Retina (tissue), 1 donor: ENCODE measurements around the gene SLC25A41.
"Not testable (repeated sequence)": the region's sequence is repeated elsewhere in the genome, so short reads cannot be mapped to it uniquely, and the experiment has no call there.

ENCODE experiments used
- DNase-seq: peaks from one replicate; pipeline ENCODE4 v3.0.0-alpha.2; 2016

The SLC25A41 gene

GRCh38 chr19:6402837-6403608, 30.5 kb downstream of the SLC25A41 start:
- peak; percentile 87 for DNase-seq

DNA sequence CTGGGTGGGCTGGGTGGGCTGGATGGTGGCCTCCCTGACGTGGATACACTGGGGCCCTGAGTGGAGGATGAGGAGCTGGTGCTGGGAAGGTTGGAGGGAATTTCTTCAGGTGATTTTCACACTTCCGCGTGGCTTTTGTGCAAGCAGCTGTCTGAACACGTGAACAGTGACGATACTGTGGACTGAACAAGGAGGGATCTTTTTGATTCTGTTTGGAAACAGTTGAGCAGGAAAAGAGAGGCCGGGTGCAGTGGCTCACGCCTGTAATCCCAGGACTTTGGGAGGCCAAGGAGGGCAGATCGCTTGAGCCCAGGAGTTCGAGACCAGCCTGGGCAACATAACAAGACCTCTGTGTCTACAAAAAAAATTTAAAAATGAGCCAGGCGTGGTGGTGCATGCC, 31.5 kb downstream of the SLC25A41 start:
- no peak for DNase-seq

DNA sequence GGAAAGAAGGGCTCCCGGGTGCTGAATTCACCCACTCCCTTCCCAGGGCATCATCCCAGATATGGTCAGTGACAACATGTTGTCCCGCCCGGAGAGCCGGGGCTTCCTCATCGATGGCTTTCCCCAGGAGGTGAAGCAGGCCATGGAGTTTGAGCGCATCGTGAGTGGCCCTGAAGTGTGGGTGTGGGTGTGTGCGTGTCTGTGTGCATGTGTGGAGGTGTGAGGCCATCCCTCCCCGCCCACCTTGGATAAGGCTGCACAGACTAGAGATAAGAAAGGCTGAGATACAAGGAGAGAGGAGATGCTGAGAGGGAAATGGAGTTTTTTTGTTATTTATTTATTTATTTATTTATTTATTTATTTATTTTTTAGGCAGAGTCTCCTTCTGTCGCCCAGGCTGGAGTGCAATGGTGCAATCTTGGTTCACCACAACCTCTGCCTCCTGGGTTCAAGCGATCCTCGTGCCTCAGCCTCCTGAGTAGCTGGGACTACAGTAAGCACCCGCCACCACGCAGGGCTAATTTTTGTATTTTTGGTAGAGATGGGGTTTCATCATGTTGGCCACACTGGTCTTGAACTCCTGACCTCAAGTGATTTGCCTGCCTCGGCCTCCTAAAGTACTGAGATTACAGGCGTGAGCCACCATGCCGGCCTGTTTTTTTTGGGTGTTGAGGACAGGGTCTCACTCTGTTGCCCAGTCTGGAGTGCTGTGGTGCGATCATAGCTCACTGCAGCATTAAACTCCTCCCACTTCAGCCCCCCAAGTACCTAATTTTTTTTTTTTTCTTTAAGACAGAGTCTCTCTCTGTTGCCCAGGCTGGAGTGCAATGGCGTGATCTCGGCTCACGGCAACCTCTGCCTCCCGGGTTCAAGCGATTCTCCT, 33.3 kb downstream of the SLC25A41 start:
- not testable (repeated sequence) for DNase-seq

- no peak for DNase-seq
Observed at GRCh38 chr19:6396305-6396704, 37.3 kb downstream of the SLC25A41 start.

GRCh38 chr19:6394831-6395230, 38.7 kb downstream of the SLC25A41 start:
- no peak for DNase-seq

DNA sequence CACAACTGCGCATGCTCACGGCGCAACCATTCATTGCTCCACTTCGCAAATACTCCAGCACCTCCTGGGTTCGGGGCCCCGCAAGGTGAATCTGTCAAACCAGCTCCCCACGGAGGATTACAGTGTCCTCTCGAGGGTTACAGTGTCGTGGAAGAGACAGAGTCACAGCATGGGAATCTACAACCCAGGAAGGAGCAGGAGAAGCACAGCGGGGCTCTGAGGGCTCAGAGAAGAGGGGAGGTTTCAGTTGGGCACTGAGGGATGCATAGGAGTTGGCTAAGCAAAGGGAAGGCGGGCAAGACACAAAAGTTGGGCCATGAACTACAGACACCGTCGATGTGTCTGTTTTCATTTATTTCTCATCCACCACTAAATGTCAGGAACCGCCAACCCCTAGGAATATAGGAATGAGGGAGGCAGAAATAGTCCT, 39.6 kb downstream of the SLC25A41 start:
- no peak for DNase-seq

DNA sequence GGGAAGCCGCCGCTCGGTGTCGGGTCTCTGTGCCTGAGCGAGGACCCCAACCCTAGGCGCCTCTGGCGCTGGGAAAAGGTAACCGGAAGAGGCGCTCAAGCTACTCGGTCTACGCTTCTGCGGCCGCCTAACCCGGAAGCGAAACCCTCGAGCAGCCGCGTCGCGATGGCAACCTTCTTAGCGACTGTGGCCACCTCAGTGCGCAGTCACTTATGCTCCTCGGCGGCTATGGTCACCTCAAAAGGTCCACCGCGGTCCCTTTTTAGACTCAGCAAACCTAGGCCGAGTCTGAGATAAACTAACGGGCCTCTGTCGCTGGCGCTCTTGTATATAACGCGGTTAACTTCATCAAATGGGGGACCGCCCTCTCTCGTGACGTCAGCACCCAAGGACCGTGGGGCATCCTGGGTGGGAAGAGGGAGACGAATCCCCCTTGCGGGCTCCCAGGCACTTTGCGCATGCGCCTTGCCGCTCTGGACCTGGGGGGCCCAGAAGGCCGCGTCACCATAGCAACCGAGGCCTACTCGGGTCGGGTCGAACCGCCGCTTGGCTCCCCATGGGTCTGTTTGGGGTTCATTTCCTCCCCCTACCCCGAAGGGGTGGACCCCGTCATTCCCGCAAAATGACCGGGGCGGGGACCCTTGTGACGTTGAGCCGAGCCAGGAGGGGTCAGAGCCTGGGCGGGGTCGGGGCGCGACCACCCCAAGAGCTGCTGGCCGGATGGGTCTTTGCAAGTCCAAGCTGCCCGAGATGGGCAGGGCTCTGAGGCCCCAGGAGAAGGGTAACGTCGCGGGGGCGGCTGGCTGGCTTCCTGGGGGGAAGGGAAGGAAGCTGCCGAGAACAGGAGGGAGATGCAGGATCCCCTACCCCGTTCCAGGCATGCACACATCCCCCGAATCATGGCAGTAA, 40.2 kb downstream of the SLC25A41 start, which contains the start of gene GTF2F1:
GTF2F1 (minus strand) TSS at position 91 of the 909 bp plus-strand sequence. CDS start 169 bp downstream, outside the sequence.
- DNase-seq, result peak; percentile 100

DNA sequence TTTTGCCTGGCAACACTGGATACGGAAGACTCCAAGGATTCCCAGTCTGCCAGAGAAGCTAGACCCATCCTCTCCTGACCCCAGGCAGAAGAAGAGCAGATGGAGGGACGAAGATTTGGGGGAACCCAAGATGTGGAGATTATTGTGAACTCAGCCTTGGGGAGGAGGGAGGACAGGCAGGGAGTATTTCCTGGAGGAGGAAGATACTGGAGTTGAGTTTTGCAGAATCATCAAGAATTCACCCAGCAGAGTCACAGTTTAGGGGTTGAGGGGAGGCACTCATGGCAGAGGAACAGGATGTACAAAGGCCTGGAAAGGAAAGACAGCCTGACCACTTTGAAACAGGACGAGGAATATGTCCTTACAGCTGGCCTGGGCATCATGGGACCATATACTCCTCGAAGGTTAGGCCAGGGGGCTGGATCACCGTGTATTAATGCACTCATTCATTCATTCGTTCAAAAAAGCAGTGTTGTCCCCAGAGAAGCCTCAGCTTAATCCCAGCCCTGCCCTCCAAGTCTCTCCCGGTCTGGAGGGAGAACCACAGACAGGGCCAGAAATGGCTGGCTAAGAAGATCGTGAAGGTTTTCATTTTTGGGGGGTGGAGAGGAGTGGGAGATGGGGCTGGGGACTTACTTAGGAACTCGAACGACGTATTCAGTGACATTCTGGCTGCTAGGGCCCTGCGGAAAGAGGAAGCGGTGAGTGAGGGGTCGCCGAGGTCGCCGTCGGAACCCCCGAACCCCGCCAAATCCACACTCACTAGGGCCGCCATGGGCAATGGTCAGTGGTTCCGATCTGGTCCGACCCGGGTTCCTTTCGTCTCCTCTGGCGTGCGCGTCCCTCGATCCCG, 41.1 kb downstream of the SLC25A41 start:
- no peak for DNase-seq

DNA sequence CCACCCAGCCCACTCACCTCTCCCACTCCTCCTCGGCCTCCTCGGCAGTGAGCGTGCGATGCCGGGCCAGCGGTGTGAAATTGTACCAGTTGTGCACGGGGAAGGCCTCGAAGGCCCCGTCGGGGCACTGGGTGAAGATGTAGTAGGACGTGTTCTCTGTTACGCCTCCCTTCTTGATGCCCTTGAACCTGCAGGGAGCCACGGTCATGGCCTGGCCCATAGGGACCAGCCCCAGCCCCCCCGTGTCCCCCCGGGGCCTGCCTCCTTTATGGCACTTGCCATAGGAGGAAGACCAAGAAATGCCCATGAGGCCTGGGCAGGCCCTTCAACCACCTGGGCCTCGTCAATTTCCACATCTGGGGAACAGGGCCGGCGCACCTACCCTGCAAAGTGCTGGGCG, 46.2 kb downstream of the SLC25A41 start:
- DNase-seq, result no peak

DNA sequence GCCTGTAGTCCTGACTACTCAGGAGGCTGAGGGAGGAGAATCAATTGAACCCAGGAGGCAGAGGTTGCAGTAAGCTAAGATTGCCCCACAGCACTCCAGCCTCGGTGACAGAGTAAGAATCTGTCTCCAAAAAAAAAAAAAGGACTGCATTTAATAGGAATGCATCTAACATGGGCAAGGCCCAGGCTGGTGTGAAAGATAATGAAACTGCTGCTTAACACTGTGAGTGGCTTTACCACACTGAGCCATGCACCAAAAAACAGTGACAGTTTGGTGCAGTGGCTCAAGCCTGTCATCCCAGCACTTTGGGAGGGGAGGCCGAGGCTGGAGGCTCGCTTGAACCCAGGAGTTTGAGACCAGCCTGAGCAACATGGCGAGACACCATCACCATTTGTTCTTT, 49.2 kb downstream of the SLC25A41 start:
- no peak for DNase-seq

GRCh38 chr19:6383188-6383587, 50.4 kb downstream of the SLC25A41 start:
- no peak for DNase-seq

DNA sequence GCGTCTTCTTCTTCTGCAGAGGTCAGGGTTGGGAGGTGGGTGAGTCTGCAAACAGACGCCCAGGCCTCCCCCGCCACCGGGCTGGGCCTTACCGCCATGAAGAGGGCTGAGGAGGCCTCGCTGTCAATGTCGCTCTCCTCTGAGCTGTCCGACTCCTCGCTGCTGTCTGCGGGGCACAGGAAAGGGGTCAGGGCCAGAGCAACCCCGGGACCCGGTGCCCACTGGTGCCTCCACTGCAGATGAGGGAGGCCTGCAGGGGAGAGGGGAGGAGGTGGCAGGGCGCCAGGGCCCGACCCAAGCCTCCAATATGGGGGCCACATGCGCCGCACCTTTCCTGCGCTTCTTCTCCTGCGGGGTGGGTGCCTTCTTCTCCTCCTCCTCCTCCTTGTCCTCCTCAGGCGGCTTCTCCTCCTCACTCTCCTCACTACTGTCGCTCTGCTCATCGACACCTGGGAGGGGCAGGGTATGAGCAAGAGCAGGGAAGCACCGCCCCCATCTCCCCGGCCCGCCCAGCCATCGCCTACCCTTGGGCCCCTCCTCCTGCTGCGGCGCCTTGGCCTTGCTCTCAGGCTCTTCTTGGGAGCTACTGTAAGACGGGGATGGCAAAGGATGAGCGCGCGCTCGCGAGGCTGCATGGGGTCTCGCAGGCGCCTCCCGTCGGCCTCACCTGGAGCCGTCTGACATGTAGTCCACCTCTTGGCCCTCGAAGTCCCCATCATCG, 52.4 kb downstream of the SLC25A41 start:
- no peak for DNase-seq

DNA sequence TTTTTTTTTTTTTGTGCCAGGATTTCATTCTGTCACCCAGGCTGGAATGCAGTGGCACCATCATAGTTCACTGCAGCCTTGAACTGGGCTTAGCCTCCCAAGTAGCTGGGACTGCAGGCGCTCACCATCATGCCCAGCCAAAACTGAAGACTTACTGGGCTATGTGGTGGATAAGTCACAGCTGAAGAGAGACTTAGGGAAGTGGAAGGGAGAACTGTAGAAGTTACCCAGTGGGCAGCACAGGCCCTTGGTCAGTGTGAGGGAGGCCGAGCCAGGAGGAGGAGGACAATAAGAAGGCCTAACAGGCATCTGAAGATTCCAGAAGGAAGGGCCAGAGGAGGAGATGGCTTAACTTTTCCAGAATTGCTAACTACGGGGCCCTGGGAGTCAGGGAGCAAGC, 53.8 kb downstream of the SLC25A41 start:
- no peak for DNase-seq

DNA sequence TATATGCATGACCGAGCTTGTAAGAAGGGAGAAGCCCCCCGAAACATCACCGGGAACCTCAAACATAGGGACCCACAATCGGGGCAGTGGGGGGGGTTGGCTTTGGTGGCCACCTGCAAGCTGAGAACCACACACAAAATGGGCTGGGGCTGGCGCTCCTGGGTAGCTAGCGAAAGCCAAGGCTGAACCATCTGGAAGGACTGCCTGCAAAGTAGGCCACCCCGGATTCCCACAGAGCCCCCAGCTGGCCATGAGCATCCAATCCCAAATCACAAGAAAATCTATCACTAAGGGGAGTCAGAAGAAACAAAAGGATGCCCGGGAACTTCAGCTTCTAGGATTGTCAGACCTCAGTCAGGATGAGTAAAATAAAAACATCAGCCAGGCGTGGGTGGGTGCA, 55.1 kb downstream of the SLC25A41 start:
- DNase-seq, result peak; percentile 51

DNA sequence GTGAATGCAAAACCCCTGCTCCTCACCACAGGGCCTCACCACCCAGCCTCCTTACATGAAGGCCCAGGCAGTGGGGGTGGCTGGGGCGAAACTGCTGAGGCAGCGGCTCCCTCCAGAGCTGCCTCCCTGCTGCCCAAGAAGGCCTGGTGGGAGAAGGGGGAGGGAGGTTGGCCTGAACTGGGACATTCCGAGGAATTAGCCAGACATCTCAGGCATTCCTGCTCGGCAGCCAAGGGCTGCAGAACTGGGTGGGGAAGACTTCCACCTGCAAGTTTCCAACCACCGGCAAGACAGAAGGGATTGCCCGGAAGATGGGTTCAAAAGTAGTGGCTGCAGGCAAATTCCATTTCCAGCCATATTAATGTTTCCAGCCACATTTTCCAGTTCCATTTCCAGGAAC, 55.5 kb downstream of the SLC25A41 start:
- DNase-seq, result peak; percentile 28

DNA sequence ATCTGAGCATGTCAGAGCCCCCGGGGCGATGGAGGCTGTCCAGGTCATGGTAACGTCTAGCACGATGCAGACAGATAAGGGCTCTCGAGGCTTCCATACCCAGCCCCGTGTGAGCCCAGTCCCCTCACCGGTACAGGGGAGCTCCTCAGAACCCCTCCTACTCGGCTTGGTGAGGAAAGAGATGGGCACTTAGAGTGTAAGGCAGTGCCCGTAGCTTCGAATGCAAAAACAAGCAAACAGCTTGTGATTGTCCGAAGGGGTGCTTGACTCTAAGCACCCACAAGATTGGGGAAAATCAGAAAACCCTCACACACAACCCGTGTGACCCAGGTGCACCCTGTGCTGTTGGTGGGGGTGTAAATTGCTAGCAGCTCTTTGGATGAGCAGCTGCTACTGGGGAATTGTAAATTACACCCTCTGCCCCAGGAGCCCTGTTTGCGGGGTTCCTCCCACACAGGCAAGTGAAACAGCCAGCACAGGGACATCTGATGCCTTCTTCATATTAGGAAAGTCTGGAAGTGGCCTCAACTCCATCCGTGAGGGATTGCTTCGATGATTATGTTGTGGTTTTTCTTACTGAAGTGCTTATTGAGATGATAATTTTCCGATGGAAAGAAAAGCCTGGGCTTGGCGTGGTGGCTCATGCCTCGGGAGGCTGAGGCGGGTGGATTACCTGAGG, 56.9 kb downstream of the SLC25A41 start:
- no peak for DNase-seq
